ENCODE data around the gene JADE2.
"Not testable (repeated sequence)": the region's sequence is repeated elsewhere in the genome, so short reads cannot be mapped to it uniquely, and the experiment has no call there.

The JADE2 gene

GRCh38 chr5:134494780-134495179 is 30.7 kb upstream of the JADE2 start:
- no peaks in the 10 kb centered on the region for H3K9me3 ChIP-seq (ENCODE audit: control insufficient read depth, low read length)
- H3K27ac ChIP-seq (ENCODE audit: insufficient read depth, low read depth, low read length, poor library complexity, severe bottlenecking), result no peak overlapping the region
- H3K36me3 ChIP-seq (ENCODE audit: control insufficient read depth, insufficient read depth, low read length), result no peaks in the 10 kb centered on the region
- 92 to 96% methylated on average over 1 of the region's 1 CpG for WGBS, 2 experiments
- H3K27me3 ChIP-seq (ENCODE audit: control insufficient read depth, insufficient read depth, low read length, poor library complexity, severe bottlenecking), result no peaks in the 10 kb centered on the region
- H3K4me3 ChIP-seq (ENCODE audit: insufficient read depth, low read depth, low read length), result no peak overlapping the region
- no peaks in the 10 kb centered on the region for H3K4me1 ChIP-seq (ENCODE audit: control insufficient read depth, insufficient read depth, low read length)

GRCh38 chr5:134499905-134500304 is 25.6 kb upstream of the JADE2 start:
- H3K27me3 ChIP-seq (ENCODE audit: control insufficient read depth, insufficient read depth, low read length, poor library complexity, severe bottlenecking); H3K9me3 ChIP-seq (ENCODE audit: control insufficient read depth, low read length); H3K27ac ChIP-seq (ENCODE audit: insufficient read depth, low read depth, low read length, poor library complexity, severe bottlenecking); H3K4me1 ChIP-seq (ENCODE audit: control insufficient read depth, insufficient read depth, low read length); H3K4me3 ChIP-seq (ENCODE audit: insufficient read depth, low read depth, low read length); H3K36me3 ChIP-seq (ENCODE audit: control insufficient read depth, insufficient read depth, low read length): not testable (repeated sequence)
- WGBS, 2 experiments, result 93 to 94% methylated on average over 6 of the region's 6 CpGs

GRCh38 chr5:134500699-134501430 is 24.6 kb upstream of the JADE2 start:
- no peaks in the 10 kb centered on the region for H3K9me3 ChIP-seq (ENCODE audit: control insufficient read depth, low read length)
- peaks cover 7% of the 10 kb centered on the region for H3K4me1 ChIP-seq (ENCODE audit: control insufficient read depth, insufficient read depth, low read length)
- no peak overlapping the region for H3K27ac ChIP-seq (ENCODE audit: insufficient read depth, low read depth, low read length, poor library complexity, severe bottlenecking)
- H3K4me3 ChIP-seq (ENCODE audit: insufficient read depth, low read depth, low read length), result no peak overlapping the region
- 89 to 95% methylated on average over 17 of the region's 17 CpGs for WGBS, 2 experiments
- H3K27me3 ChIP-seq (ENCODE audit: control insufficient read depth, insufficient read depth, low read length, poor library complexity, severe bottlenecking), result no peaks in the 10 kb centered on the region
- H3K36me3 ChIP-seq (ENCODE audit: control insufficient read depth, insufficient read depth, low read length), result no peaks in the 10 kb centered on the region

- no peaks in the 10 kb centered on the region for H3K9me3 ChIP-seq (ENCODE audit: control insufficient read depth, low read length)
- H3K4me1 ChIP-seq (ENCODE audit: control insufficient read depth, insufficient read depth, low read length), result peaks cover 17% of the 10 kb centered on the region
- no peak overlapping the region for H3K27ac ChIP-seq (ENCODE audit: insufficient read depth, low read depth, low read length, poor library complexity, severe bottlenecking)
- H3K4me3 ChIP-seq (ENCODE audit: insufficient read depth, low read depth, low read length), result no peak overlapping the region
- 92 to 95% methylated on average over 2 of the region's 2 CpGs for WGBS, 2 experiments
- H3K36me3 ChIP-seq (ENCODE audit: control insufficient read depth, insufficient read depth, low read length), result no peaks in the 10 kb centered on the region
- no peaks in the 10 kb centered on the region for H3K27me3 ChIP-seq (ENCODE audit: control insufficient read depth, insufficient read depth, low read length, poor library complexity, severe bottlenecking)
These were observed 23.2 kb upstream of the JADE2 start for GRCh38 chr5:134502259-134502658.

- H3K4me1 ChIP-seq (ENCODE audit: control insufficient read depth, insufficient read depth, low read length), result peaks cover 17% of the 10 kb centered on the region
- H3K27me3 ChIP-seq (ENCODE audit: control insufficient read depth, insufficient read depth, low read length, poor library complexity, severe bottlenecking), result no peaks in the 10 kb centered on the region
- no peaks in the 10 kb centered on the region for H3K9me3 ChIP-seq (ENCODE audit: control insufficient read depth, low read length)
- no peak overlapping the region for H3K27ac ChIP-seq (ENCODE audit: insufficient read depth, low read depth, low read length, poor library complexity, severe bottlenecking)
- H3K4me3 ChIP-seq (ENCODE audit: insufficient read depth, low read depth, low read length), result no peak overlapping the region
- whole genome bisulfite sequencing, 2 experiments, result 73 to 74% methylated on average over 11 of the region's 11 CpGs
- H3K36me3 ChIP-seq (ENCODE audit: control insufficient read depth, insufficient read depth, low read length), result no peaks in the 10 kb centered on the region
These were observed 22.2 kb upstream of the JADE2 start for GRCh38 chr5:134503088-134503936.

- Histone ChIP-seq H3K36me3 (ENCODE audit: control insufficient read depth, insufficient read depth, low read length) (no peaks in the 10 kb centered on the region), H3K27me3 (ENCODE audit: control insufficient read depth, insufficient read depth, low read length, poor library complexity, severe bottlenecking) (no peaks in the 10 kb centered on the region), H3K4me3 (ENCODE audit: insufficient read depth, low read depth, low read length) (no peak overlapping the region), H3K27ac (ENCODE audit: insufficient read depth, low read depth, low read length, poor library complexity, severe bottlenecking) (no peak overlapping the region), H3K9me3 (ENCODE audit: control insufficient read depth, low read length) (no peaks in the 10 kb centered on the region), H3K4me1 (ENCODE audit: control insufficient read depth, insufficient read depth, low read length) (peaks cover 17% of the 10 kb centered on the region)
- 85 to 86% methylated on average over 3 of the region's 3 CpGs for WGBS, 2 experiments
These were observed 21.5 kb upstream of the JADE2 start for GRCh38 chr5:134503937-134504437.

- H3K4me3 ChIP-seq (ENCODE audit: insufficient read depth, low read depth, low read length), result no peak overlapping the region
- no peaks in the 10 kb centered on the region for H3K36me3 ChIP-seq (ENCODE audit: control insufficient read depth, insufficient read depth, low read length)
- no peaks in the 10 kb centered on the region for H3K27me3 ChIP-seq (ENCODE audit: control insufficient read depth, insufficient read depth, low read length, poor library complexity, severe bottlenecking)
- H3K4me1 ChIP-seq (ENCODE audit: control insufficient read depth, insufficient read depth, low read length), result peaks cover 17% of the 10 kb centered on the region
- H3K27ac ChIP-seq (ENCODE audit: insufficient read depth, low read depth, low read length, poor library complexity, severe bottlenecking), result no peak overlapping the region
- H3K9me3 ChIP-seq (ENCODE audit: control insufficient read depth, low read length), result no peaks in the 10 kb centered on the region
- 90 to 94% methylated on average over 12 of the region's 12 CpGs for WGBS, 2 experiments
These were observed 20.7 kb upstream of the JADE2 start for GRCh38 chr5:134504629-134505300.

- 60 to 66% methylated on average over 10 of the region's 10 CpGs for WGBS, 2 experiments
- Histone ChIP-seq H3K27ac (ENCODE audit: insufficient read depth, low read depth, low read length, poor library complexity, severe bottlenecking) (no peak overlapping the region), H3K27me3 (ENCODE audit: control insufficient read depth, insufficient read depth, low read length, poor library complexity, severe bottlenecking) (no peaks in the 10 kb centered on the region), H3K9me3 (ENCODE audit: control insufficient read depth, low read length) (no peaks in the 10 kb centered on the region), H3K36me3 (ENCODE audit: control insufficient read depth, insufficient read depth, low read length) (no peaks in the 10 kb centered on the region), H3K4me3 (ENCODE audit: insufficient read depth, low read depth, low read length) (no peak overlapping the region), H3K4me1 (ENCODE audit: control insufficient read depth, insufficient read depth, low read length) (peaks cover 17% of the 10 kb centered on the region)
These were observed 19.1 kb upstream of the JADE2 start for GRCh38 chr5:134506054-134507039.

GRCh38 chr5:134507452-134507851 is 18.0 kb upstream of the JADE2 start:
- Histone ChIP-seq H3K4me1 (ENCODE audit: control insufficient read depth, insufficient read depth, low read length) (peaks cover 17% of the 10 kb centered on the region), H3K27me3 (ENCODE audit: control insufficient read depth, insufficient read depth, low read length, poor library complexity, severe bottlenecking) (no peaks in the 10 kb centered on the region), H3K27ac (ENCODE audit: insufficient read depth, low read depth, low read length, poor library complexity, severe bottlenecking) (no peak overlapping the region), H3K9me3 (ENCODE audit: control insufficient read depth, low read length) (no peaks in the 10 kb centered on the region), H3K36me3 (ENCODE audit: control insufficient read depth, insufficient read depth, low read length) (no peaks in the 10 kb centered on the region), H3K4me3 (ENCODE audit: insufficient read depth, low read depth, low read length) (no peak overlapping the region)
- WGBS, 2 experiments, result 91 to 94% methylated on average over 6 of the region's 6 CpGs
